PC-9 (cell line): Measurements from ENCODE around the gene ZGLP1.

ENCODE experiments used
- CTCF ChIP-seq: fragments of 200-600 bp; sonication (generic); conservative IDR thresholded peaks from 2 replicates; pipeline ENCODE4 v1.6.1; 2017; ENCODE audit warnings: mixed run types, antibody characterized with exemption, mild to moderate bottlenecking, moderate library complexity
- EZH2 ChIP-seq: fragments of 200-600 bp; sonication (generic); IDR thresholded peaks from 2 replicates; pipeline ENCODE4 v1.8.0; 2017; ENCODE audit warnings: antibody characterized with exemption, low read depth

- TF ChIP-seq CTCF (no peak), EZH2 (no peak)
Observed at GRCh38 chr19:10294368-10294697, 15.3 kb downstream of the ZGLP1 start.
